HEK293 (cell line): ENCODE data around the gene NR2C2.

Experiments used
- CTCF ChIA-PET: fragments of 350-600 bp; formaldehyde crosslinking; extraction: SDS; loops from one replicate; lab custom pipeline; 2021; ENCODE audit warnings: antibody characterized with exemption; lab: Yijun Ruan, JAX
- POLR2A ChIA-PET: fragments of 300-600 bp; formaldehyde crosslinking; extraction: SDS; loops from one replicate; lab custom pipeline; 2020; ENCODE audit warnings: antibody characterized with exemption, inconsistent platforms; lab: Yijun Ruan, JAX
- H3K27ac ChIP-seq: fragments of 200-500 bp; sonication (Bioruptor generic); 2 replicates; pipeline ENCODE4 v1.5.1; 2014; ENCODE audit warnings: low read depth, low read length, control low read depth, inconsistent platforms; ENCODE audit errors: extremely low read depth
- H3K36me3 ChIP-seq, 2 experiments: fragments of 200-500 bp in 1 of 2; sonication (Bioruptor generic) in 1 of 2; 1 replicate in 1 of 2; 2 replicates in 1 of 2; pipeline ENCODE4 v1.5.1; 2014 to 2017; ENCODE audit warnings: inconsistent platforms in 2 of 2, low read length in 2 of 2; ENCODE audit not compliant: control insufficient read depth in 2 of 2, insufficient read depth in 1 of 2
- H3K4me1 ChIP-seq: fragments of 200-500 bp; sonication (Bioruptor generic); 2 replicates; pipeline ENCODE4 v1.5.1; 2014; ENCODE audit warnings: mild to moderate bottlenecking, low read length, inconsistent platforms; ENCODE audit not compliant: control insufficient read depth, insufficient read depth
- H3K4me3 ChIP-seq: 2 replicates; pipeline ENCODE4 v1.5.1; 2011; ENCODE audit warnings: low read depth, mild to moderate bottlenecking, control low read depth, low read length, moderate library complexity
- H3K9me3 ChIP-seq: fragments of 200-500 bp; sonication (Bioruptor generic); 2 replicates; pipeline ENCODE4 v1.5.1; 2014; ENCODE audit warnings: low read depth, low read length, inconsistent platforms; ENCODE audit not compliant: control insufficient read depth, insufficient read depth
- ATF2 ChIP-seq: fragments of 450-650 bp; formaldehyde crosslinking; IDR thresholded peaks from 2 replicates; pipeline ENCODE4 v1.5.1; 2016; ENCODE audit warnings: missing biosample characterization, missing genetic modification characterization, low read depth
- GFI1B ChIP-seq: fragments of 450-650 bp; formaldehyde crosslinking; IDR thresholded peaks from 2 replicates; pipeline ENCODE4 v1.5.1; 2016; ENCODE audit warnings: missing biosample characterization, missing genetic modification characterization
- GLIS1 ChIP-seq: fragments of 450-650 bp; formaldehyde crosslinking; IDR thresholded peaks from 2 replicates; pipeline ENCODE4 v1.5.1; 2016; ENCODE audit warnings: missing biosample characterization, missing genetic modification characterization
- PRDM4 ChIP-seq: fragments of 450-650 bp; formaldehyde crosslinking; IDR thresholded peaks from 2 replicates; pipeline ENCODE4 v1.5.1; 2017; ENCODE audit warnings: missing biosample characterization, missing genetic modification characterization
- PRDM6 ChIP-seq: fragments of 450-650 bp; formaldehyde crosslinking; IDR thresholded peaks from 2 replicates; pipeline ENCODE4 v1.5.1; 2017; ENCODE audit warnings: missing biosample characterization, missing genetic modification characterization
- SALL2 ChIP-seq: fragments of 450-650 bp; formaldehyde crosslinking; IDR thresholded peaks from 2 replicates; pipeline ENCODE4 v1.5.0; 2017; ENCODE audit warnings: missing biosample characterization, mild to moderate bottlenecking, missing genetic modification characterization, borderline replicate concordance
- SCRT2 ChIP-seq: fragments of 450-650 bp; formaldehyde crosslinking; IDR thresholded peaks from 2 replicates; pipeline ENCODE4 v1.5.1; 2016; ENCODE audit warnings: missing biosample characterization, missing genetic modification characterization
- ZBTB6 ChIP-seq: fragments of 450-650 bp; formaldehyde crosslinking; IDR thresholded peaks from 2 replicates; pipeline ENCODE4 v1.5.1; 2017; ENCODE audit warnings: missing biosample characterization, missing genetic modification characterization
- ZNF18 ChIP-seq: fragments of 450-650 bp; formaldehyde crosslinking; IDR thresholded peaks from 2 replicates; pipeline ENCODE4 v1.5.1; 2016; ENCODE audit warnings: missing biosample characterization, missing genetic modification characterization
- ZNF214 ChIP-seq: fragments of 450-650 bp; formaldehyde crosslinking; IDR thresholded peaks from 2 replicates; pipeline ENCODE4 v1.5.1; 2017; ENCODE audit warnings: missing biosample characterization, mild to moderate bottlenecking, missing genetic modification characterization, borderline replicate concordance
- ZNF221 ChIP-seq: fragments of 450-650 bp; formaldehyde crosslinking; IDR thresholded peaks from 2 replicates; pipeline ENCODE4 v1.5.1; 2017; ENCODE audit warnings: missing biosample characterization, missing genetic modification characterization, borderline replicate concordance
- ZNF239 ChIP-seq: fragments of 450-650 bp; formaldehyde crosslinking; IDR thresholded peaks from 2 replicates; pipeline ENCODE4 v1.5.1; 2016; ENCODE audit warnings: missing biosample characterization, missing genetic modification characterization
- ZNF266 ChIP-seq: fragments of 450-650 bp; formaldehyde crosslinking; IDR thresholded peaks from 2 replicates; pipeline ENCODE4 v1.5.1; 2016; ENCODE audit warnings: missing biosample characterization, missing genetic modification characterization, low read depth
- ZNF341 ChIP-seq: fragments of 450-650 bp; formaldehyde crosslinking; IDR thresholded peaks from 2 replicates; pipeline ENCODE4; 2016; ENCODE audit warnings: low read depth, missing biosample characterization, missing genetic modification characterization
- ZNF426 ChIP-seq: fragments of 450-650 bp; formaldehyde crosslinking; IDR thresholded peaks from 2 replicates; pipeline ENCODE4 v1.5.1; 2017; ENCODE audit warnings: missing biosample characterization, missing genetic modification characterization, mild to moderate bottlenecking, inconsistent platforms, moderate library complexity
- ZNF501 ChIP-seq: fragments of 450-650 bp; formaldehyde crosslinking; IDR thresholded peaks from 2 replicates; pipeline ENCODE4 v1.5.1; 2016; ENCODE audit warnings: missing biosample characterization, missing genetic modification characterization
- ZNF830 ChIP-seq: fragments of 450-650 bp; IDR thresholded peaks from 2 replicates; pipeline ENCODE4 v1.5.0; 2018; ENCODE audit warnings: missing biosample characterization, missing genetic modification characterization, low read depth, mild to moderate bottlenecking, moderate library complexity
- ZSCAN16 ChIP-seq: fragments of 450-650 bp; formaldehyde crosslinking; IDR thresholded peaks from 2 replicates; pipeline ENCODE4 v1.5.1; 2016; ENCODE audit warnings: missing biosample characterization, missing genetic modification characterization
- ZSCAN18 ChIP-seq: fragments of 450-650 bp; formaldehyde crosslinking; IDR thresholded peaks from 2 replicates; pipeline ENCODE4 v1.5.1; 2016; ENCODE audit warnings: missing biosample characterization, missing genetic modification characterization

Gene NR2C2

GRCh38 chr3:15083252-15083651, 135.9 kb downstream of the NR2C2 start:
- POLR2A ChIA-PET = no interaction called here
- no peak overlapping the region for H3K4me3 ChIP-seq
- CTCF ChIA-PET = no interaction called here
- peaks cover 64 to 95% of the 10 kb centered on the region in 2 experiments for H3K36me3 ChIP-seq
- TF ChIP-seq ZNF221 (no peak), ZNF830 (tag by site-specific recombination) (no peak), PRDM6 (no peak), ZNF341 (tag by site-specific recombination) (no peak), ZNF18 (no peak), SALL2 (tag by site-specific recombination) (no peak), ZNF214 (tag by site-specific recombination) (no peak), ZNF501 (tag by site-specific recombination) (no peak), ATF2 (tag by site-specific recombination) (no peak), GFI1B (no peak), ZNF239 (tag by site-specific recombination) (no peak), PRDM4 (tag by site-specific recombination) (no peak), ZSCAN16 (tag by site-specific recombination) (no peak), ZNF426 (tag by site-specific recombination) (no peak), SCRT2 (tag by site-specific recombination) (no peak), GLIS1 (tag by site-specific recombination) (no peak), ZSCAN18 (tag by site-specific recombination) (no peak), ZNF266 (tag by site-specific recombination) (no peak), ZBTB6 (tag by site-specific recombination) (no peak)
- TF ChIP-seq, all 188 proteins: peak for 0
- Histone ChIP-seq H3K27ac (no peak overlapping the region), H3K9me3 (no peaks in the 10 kb centered on the region), H3K4me1 (no peaks in the 10 kb centered on the region)
